ENCODE results near the gene FER.
"Not testable (repeated sequence)": the region's sequence is repeated elsewhere in the genome, so short reads cannot be mapped to it uniquely, and the experiment has no call there.

Gene FER

GRCh38 chr5:108946008-108946407, 198.3 kb downstream of the FER start:
- no peak for DNase-seq (ENCODE audit: low read depth in 1 of 2, low spot score in 1 of 2)

GRCh38 chr5:108947164-108947563, 199.5 kb downstream of the FER start:
- DNase-seq (ENCODE audit: low read depth in 1 of 2, low spot score in 1 of 2): no peak

GRCh38 chr5:108950276-108950675, 202.6 kb downstream of the FER start:
- DNase-seq (ENCODE audit: low read depth in 1 of 2, low spot score in 1 of 2): no peak

GRCh38 chr5:108953940-108954339, 206.2 kb downstream of the FER start:
- no peak for DNase-seq (ENCODE audit: low read depth in 1 of 2, low spot score in 1 of 2)

GRCh38 chr5:108957333-108957732, 209.6 kb downstream of the FER start:
- DNase-seq (ENCODE audit: low read depth in 1 of 2, low spot score in 1 of 2): no peak

- DNase-seq (ENCODE audit: low read depth in 1 of 2, low spot score in 1 of 2): no peak
Measured at GRCh38 chr5:108966910-108967309, 219.2 kb downstream of the FER start.

GRCh38 chr5:108974594-108974993, 226.9 kb downstream of the FER start:
- DNase-seq (ENCODE audit: low read depth in 1 of 2, low spot score in 1 of 2): no peak

GRCh38 chr5:108975697-108976096, 228.0 kb downstream of the FER start:
- no peak for DNase-seq (ENCODE audit: low read depth in 1 of 2, low spot score in 1 of 2)

GRCh38 chr5:108983461-108984092, 235.9 kb downstream of the FER start:
- DNase-seq (ENCODE audit: low read depth in 1 of 2, low spot score in 1 of 2): no peak

GRCh38 chr5:108989761-108990392, 242.2 kb downstream of the FER start:
- no peak for DNase-seq (ENCODE audit: low read depth in 1 of 2, low spot score in 1 of 2)

- not testable (repeated sequence) for DNase-seq (ENCODE audit: low read depth in 1 of 2, low spot score in 1 of 2)
Measured at GRCh38 chr5:108992396-108993085, 244.8 kb downstream of the FER start.

- not testable (repeated sequence) for DNase-seq (ENCODE audit: low read depth in 1 of 2, low spot score in 1 of 2)
Measured at GRCh38 chr5:108993440-108993839, 245.7 kb downstream of the FER start.

GRCh38 chr5:108997720-108998119, 250.0 kb downstream of the FER start:
- no peak for DNase-seq (ENCODE audit: low read depth in 1 of 2, low spot score in 1 of 2)

GRCh38 chr5:108998216-108998615, 250.5 kb downstream of the FER start:
- DNase-seq (ENCODE audit: low read depth in 1 of 2, low spot score in 1 of 2): no peak

GRCh38 chr5:109003928-109004327, 256.2 kb downstream of the FER start:
- no peak for DNase-seq (ENCODE audit: low read depth in 1 of 2, low spot score in 1 of 2)

- no peak for DNase-seq (ENCODE audit: low read depth in 1 of 2, low spot score in 1 of 2)
Measured at GRCh38 chr5:109005297-109006009, 257.8 kb downstream of the FER start.

- no peak for DNase-seq (ENCODE audit: low read depth in 1 of 2, low spot score in 1 of 2)
Measured at GRCh38 chr5:109006129-109006528, 258.4 kb downstream of the FER start.

- no peak for DNase-seq (ENCODE audit: low read depth in 1 of 2, low spot score in 1 of 2)
Measured at GRCh38 chr5:109016300-109016699, 268.6 kb downstream of the FER start.

GRCh38 chr5:109022056-109022455, 274.4 kb downstream of the FER start:
- DNase-seq (ENCODE audit: low read depth in 1 of 2, low spot score in 1 of 2): no peak

- DNase-seq (ENCODE audit: low read depth in 1 of 2, low spot score in 1 of 2): not testable (repeated sequence)
Measured at GRCh38 chr5:109025729-109026128, 278.0 kb downstream of the FER start.

- no peak for DNase-seq (ENCODE audit: low read depth in 1 of 2, low spot score in 1 of 2)
Measured at GRCh38 chr5:109027983-109028607, 280.4 kb downstream of the FER start.

Measured in activated T-helper 1 cell treated with anti-CD3 and anti-CD28 coated beads, Interleukin-2, amount 50 U/mL, for 16 hours (primary cell).